HG02759 (cell line): ENCODE measurements around the gene ZNF300.
A peak's percentile ranks its signal among the peaks of the same experiment; 100 is the strongest.
"Not testable (repeated sequence)": the region's sequence is repeated elsewhere in the genome, so short reads cannot be mapped to it uniquely, and the experiment has no call there.

ENCODE experiments used
- ATAC-seq: cut with Tn5 transposase; IDR thresholded peaks from one replicate; pipeline ENCODE4 v1.9.1; 2021; ENCODE audit warnings: mild to moderate bottlenecking, moderate library complexity; ENCODE audit not compliant: unreplicated experiment

Gene ZNF300

GRCh38 chr5:150904479-150905311 is at the start of gene ZNF300:
Gene ZNF300, minus strand, starts transcription at chr5:150904980. Its CDS starts 1,825 bp downstream, at chr5:150903155.
- ATAC-seq: no peak

DNA sequence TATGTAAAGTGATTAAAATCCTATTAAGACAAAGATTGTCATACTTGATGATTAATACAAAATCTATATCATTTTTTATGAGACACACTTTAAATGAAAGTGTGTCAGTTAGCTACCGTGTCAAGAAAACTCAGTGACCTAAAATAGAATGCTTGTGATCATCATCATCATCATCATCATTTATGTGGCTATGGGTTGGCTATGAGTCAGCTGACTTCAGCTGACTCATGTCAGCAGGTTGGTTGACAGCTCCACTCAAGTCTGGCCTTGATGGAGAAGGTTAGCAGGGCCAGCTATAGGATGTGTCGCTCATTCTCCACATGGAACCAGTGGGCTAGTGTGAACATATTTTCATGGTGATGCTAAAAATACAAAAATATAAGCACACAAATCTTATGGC is 43.8 kb upstream of the ZNF300 start:
- no peak for ATAC-seq

DNA sequence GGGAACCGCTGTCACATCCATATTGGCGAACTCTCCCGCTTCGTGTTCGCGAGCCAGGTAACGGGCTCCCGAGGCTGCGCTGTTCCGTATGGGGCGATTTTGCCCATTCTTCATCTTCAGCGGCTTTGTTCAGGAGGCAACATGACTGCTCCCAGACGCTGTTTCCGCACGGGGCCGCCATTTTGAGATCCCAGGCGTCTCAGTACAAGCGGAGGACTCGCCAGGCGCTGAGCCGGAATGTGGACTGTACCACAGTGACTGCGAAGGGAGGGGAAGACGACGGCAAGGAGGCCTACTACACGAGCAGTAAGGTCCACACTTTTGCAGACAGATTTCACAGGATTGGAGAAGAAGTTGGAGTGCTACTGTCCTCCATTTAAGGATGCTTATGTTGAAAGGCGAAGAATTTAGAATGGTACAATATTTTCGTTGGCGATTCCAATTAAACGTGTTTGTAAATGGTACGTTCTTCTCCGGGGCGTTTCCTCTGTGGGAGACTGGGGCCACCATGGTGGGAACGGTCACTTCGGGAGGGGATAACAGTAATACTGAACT is 41.6 kb upstream of the ZNF300 start:
- ATAC-seq: no peak

DNA sequence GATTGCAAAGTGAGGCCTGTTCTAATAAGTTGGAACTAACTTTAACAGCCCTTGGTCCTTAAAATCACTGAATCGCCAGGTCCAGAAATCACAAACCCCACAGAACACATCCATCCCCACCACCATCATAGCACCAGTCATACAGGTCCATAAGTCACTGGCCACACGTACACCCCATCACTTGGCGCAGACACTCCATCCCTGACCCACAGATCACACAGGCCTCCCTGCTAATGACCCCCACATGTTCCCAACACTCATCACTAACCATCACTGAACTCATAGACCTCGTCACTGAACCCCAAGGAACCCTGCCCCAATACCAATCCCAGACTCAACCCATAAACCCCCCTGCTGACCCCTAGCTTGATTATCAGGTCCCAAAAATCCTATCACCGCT is 41.2 kb upstream of the ZNF300 start:
- no peak for ATAC-seq

- no peak for ATAC-seq
These were observed 40.7 kb upstream of the ZNF300 start for GRCh38 chr5:150945486-150945885.

DNA sequence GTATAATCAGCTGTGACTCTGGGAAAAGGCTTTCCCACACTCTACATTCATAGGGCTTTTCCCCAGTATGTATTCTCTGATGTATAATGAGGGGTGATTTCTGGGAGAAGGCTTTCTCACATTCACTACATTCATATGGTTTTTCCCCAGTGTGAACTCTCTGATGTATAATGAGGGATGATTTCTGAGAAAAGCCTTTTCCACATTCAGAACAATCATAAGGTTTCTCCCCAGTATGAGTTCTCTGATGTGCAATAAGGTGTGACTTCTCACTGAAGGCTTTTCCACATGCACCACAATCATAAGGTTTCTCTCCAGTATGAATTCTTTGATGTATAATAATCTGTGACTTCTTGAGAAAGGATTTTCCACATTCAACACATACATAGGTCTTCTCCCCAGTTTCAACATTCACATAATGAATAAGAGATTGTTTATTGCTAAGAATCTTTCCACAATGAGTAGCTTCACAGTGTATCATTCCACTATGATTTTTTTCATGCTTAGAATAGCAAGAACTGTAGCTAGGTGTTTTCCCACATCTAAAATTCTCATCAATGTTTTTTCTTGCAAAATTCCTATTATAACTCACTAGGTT is 26.7 kb upstream of the ZNF300 start:
- no peak for ATAC-seq

GRCh38 chr5:150918613-150919012 is 13.8 kb upstream of the ZNF300 start:
- no peak for ATAC-seq

- ATAC-seq: no peak
These were observed 7.6 kb upstream of the ZNF300 start for GRCh38 chr5:150912312-150912814.

- ATAC-seq: no peak
These were observed 518 bp upstream of the ZNF300 start for GRCh38 chr5:150905312-150905683.

GRCh38 chr5:150901446-150901845 is 3.3 kb downstream of the ZNF300 start:
- ATAC-seq: no peak

- no peak for ATAC-seq
These were observed 9.1 kb downstream of the ZNF300 start for GRCh38 chr5:150895431-150896428.

DNA sequence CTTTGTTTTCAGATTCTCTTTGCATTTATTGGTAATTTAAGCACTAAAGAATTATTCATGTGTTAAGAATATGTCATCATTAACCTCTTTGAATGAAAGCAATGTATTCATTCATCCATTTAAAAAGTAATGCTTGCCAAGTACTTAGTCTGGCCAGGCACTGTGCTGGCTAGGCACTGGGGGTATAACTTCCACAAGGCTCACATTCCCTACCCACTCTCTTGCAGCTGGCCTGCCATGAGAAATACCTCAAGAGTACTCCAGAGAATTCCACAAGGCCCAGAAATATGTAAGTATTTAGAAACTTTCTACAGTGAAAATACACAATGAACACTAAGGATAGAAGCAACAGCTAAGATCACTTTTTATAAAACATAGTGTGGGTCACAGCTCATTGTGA is 25.4 kb downstream of the ZNF300 start:
- no peak for ATAC-seq

DNA sequence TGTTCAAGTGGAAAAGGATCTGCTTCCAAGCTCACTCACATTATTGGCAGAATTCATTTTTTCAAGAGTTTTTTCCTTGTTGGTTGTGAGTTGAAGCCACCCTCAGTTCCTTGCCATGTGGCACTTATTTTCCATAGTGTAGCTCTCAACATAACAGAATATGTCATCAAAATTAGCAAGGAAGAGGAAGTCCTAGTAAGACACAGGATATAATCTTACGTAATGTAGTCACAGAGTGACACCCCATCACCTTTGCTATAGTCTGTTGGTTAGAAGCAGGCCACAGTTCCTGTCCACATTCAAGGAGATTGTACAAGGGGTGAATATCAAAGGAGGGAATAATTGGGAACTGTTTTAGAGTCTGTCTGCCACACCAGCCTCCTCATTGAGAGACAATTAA is 42.7 kb downstream of the ZNF300 start:
- no peak for ATAC-seq

- no peak for ATAC-seq
These were observed 44.4 kb downstream of the ZNF300 start for GRCh38 chr5:150860246-150860821.

GRCh38 chr5:150856700-150857099 is 48.1 kb downstream of the ZNF300 start:
- not testable (repeated sequence) for ATAC-seq

- ATAC-seq: no peak
These were observed 51.2 kb downstream of the ZNF300 start for GRCh38 chr5:150853561-150853960.

GRCh38 chr5:150851039-150851438 is 53.7 kb downstream of the ZNF300 start:
- ATAC-seq: no peak

GRCh38 chr5:150848271-150848670 is 56.5 kb downstream of the ZNF300 start:
- ATAC-seq: no peak

- ATAC-seq: peak; percentile 21
These were observed 57.5 kb downstream of the ZNF300 start for GRCh38 chr5:150847334-150847695.

DNA sequence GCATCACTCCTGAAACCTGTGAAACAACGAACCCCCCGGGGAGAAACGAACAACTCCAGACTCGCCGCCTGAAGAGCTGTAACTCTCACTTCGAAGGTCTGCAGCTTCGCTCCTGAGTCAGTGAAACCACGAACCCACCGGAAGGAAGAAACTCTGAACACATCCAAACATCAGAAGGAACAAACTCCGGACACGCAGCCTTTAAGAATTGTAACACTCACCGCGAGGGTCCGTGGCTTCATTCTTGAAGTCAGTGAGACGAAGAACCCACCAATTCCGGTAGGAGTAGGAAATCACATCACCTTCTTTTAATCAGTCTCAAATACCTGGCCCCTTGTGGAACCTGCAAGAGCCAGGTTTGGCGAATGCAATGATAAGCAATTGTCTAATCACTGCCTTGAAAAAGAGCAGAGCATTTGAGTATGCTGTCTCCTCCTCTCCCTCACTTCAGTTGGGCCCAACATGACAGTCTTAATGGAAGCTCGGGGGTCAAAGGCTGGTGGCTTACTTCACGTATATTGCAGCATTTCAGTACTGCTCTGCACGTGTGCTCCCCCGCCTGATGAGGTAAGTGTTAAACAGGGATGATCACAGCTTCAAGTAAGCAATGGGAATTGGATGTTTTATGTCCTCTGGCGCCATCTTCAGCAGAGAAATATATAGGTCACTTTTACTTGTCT is 58.0 kb downstream of the ZNF300 start:
- ATAC-seq: peak; percentile 91
